ENCODE data around the gene GRAMD4.
"Not testable (repeated sequence)": the region's sequence is repeated elsewhere in the genome, so short reads cannot be mapped to it uniquely, and the experiment has no call there.

GRAMD4 gene

DNA sequence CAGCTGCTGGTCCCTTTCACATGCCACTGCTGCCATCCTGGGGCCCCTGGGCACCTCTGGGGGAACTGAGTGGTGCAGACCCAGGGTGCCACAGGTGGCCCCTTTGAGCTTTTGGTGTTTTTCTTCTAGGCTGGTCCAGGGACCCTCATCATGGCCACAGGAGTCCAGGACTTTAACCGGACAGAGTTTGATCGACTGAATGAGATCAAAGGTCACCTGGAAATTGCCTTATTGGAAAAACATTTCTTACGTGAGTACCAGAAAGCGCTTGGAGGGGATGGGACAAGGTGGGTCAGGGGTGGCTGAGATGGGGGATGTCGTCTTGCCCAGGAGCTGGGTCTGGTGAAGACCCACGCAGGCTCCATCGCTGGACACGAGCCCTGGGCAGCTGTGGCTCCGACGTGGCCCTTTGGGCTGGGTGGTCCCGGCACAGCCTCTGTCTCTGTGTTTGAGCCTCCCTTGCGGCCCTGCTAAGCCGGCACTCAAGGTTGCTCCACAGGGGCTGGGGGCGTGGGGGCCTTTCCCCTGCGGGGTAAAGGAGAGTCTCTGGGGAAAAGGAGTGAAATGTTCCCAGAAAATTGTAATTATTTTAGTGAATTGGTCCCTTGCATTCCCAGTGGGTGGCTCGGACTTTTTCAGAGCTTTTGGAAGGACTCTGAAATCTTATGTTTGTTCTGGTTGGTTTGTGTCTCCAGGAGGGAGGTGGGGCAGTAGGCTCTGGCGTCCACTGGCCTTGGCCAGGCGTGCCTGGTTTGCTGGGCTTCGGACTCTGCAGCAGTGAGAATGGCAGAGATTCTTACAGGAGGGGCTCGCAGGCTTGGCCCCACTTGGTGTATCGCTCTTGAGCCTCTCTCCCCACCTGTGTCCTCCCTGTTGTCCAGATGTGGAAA lies 17.8 kb downstream of the GRAMD4 start:
- DNase-seq (ENCODE audit: low spot score) = no peak

DNA sequence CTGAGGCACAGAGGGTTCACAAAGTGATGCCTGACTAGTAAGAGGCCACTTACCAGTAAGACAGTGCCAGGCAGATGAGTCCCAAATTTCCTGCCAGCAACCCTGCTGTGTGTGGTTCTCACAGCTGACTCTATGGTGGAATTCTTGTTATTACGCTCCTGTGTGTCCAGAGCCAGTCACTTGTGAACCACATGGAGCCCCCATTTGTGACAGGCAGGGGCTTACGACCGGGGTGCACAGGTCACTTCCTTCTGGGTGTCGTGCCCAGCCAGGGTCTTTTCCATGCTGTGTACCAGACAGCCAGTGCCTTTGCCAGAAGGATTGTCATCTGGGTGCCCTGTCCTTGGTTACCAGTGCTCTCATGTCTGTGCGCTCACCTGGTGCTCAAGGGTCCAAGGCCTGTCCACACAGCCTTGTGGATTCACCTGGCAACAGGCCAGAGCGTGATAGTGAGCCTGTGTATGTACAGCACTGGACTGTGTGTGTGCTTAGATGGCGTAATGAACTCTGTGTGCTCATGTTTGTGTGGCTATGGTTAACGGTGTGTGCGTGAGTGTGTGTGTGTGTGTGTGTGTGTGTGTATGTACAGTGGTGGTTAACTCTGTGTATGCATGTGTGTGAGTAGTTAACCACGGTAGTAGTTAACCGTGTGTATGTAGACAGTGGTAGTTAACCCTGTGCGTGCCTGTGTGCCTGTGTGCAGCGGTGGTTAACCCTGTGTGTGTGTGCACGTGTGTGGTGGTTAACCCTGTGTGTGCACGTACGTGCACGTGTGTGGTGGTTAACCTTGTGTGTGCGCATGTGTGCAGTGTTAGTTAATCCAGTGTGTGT lies 18.6 kb downstream of the GRAMD4 start:
- DNase-seq (ENCODE audit: low spot score) = no peak

DNA sequence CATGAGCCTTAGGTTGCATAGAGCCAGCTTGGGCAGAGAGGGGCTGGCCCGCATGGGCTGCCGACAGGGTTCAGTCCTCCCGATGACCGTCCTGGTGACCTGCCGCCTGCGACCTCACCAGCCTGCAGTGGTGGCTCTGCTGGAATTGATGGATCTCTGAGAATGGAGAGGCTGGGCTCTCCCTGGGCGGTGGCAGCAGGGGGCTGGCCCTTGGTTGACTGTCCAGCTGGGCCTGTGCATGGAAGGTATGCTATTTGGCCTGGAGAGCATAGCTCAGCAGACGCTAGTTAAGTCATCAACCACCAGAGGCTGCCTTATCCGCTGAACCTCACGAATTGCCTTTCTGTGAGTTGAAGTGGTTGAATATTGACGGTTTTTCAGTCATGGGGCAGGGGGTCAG lies 19.7 kb downstream of the GRAMD4 start:
- DNase-seq (ENCODE audit: low spot score) = no peak

DNA sequence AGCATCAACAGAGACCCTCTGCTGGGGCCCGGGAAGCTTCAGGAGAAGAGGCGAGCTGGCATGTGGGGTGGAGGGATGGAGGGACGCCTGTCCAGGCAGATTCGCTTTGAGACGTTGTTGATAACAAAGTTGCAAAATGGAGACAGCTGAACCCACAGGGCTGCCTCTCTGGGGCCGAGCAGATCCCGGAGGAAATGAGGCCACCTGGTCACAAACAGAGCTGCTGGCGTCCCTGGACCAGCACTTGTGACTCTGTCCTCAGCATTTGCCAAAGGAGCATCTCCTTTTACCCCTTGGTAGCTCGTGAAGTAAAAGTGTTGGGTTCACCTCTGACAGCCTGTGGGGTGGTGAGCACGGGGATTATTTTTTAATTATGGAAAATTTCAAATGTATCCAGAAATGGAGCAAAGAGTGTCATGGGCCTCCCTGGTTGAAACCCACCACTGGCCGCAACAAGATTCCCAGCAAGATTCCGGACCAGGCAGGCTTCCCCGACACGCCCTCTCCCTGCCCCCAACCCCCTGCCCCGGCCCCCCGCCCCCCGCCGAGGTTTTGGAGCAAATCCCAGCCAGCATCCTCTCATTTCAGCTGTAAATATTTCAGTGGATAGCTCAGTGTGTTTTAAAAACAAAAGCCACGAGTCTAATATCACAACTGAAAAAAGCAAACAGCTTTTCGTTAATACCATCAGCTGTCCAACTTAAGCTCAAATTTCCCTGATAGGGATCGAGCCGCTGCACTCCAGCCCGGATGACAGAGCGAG lies 20.3 kb downstream of the GRAMD4 start:
- DNase-seq (ENCODE audit: low spot score) = no peak

DNA sequence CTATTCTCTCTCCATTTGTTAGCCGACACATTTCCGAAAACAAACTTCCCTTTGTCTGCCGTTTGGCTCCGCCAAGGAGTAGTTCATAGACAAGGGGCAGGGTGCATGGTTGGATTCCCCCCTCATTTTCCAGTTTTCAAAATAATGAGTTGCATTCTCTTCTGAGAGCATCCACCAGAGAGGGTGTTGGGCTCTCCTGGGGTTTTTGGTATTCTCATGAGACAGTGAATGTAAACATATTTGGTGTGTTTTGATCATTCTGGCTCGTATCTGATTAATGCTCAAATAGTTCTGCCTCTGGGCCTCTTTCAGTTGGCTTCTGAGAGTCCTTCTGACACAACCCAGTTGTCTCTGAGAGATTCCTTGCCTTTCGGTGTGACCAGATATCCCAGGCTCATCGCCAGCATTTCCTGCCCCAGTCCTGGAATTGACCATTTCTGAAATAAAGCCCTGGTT lies 21.7 kb downstream of the GRAMD4 start:
- DNase-seq (ENCODE audit: low spot score) = peak; percentile 98

DNA sequence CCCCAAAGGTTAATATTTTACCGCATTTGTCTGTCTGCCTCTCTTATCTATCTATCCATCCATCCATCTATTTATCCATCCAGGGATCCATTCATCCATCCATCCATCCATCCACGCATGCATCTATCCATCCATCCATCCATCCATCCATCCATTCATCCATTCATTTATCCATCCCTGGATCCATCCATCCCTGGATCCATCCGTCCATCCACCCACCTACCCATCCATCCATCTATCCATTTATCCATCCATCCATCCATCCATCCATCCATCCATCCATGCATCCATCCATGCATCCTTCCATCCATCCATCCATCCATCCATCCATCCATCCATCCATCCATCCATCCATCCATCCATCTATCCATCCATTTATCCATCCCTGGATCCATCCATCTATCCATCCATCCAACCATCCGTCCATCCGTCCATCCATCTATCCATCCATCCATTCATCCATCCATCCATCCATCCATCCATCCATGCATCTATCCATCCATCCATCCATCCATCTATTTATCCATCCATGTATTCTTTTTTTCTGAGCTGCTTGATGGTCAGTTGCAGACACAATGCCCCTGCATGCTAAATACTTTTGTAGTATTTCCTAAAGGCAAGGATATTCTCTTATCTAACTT lies 22.8 kb downstream of the GRAMD4 start:
- DNase-seq (ENCODE audit: low spot score) = not testable (repeated sequence)

DNA sequence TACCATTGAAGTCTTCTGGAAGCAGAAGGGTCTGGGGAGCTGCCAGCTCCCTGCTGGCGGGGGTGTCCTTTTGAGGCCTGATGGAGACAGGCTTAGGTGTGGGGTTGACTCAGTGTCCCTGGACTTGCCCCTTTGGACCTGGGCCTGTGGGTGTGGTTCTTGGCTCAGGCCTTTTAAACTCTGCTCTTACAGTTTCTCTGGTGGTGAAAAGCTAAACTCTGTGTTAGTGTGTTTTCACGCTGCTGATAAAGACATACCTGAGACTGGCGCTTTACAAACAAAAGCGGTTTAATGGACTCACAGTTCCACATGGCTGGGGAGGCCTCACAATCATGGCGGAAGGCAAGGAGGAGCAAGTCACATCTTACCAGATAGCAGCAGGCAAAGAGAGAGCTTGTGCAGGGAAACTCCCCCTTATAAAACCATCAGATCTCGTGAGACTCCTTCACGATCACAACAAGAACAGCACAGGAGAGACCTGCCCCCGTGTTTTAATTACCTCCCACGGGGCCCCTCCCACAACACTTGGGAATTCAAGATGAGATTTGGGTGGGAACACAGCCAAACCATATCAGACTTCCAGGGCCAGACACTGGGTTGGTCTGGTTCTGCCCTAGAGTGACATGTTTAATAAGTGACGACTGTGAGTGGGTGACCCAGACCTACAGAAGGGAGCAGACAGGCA lies 26.5 kb downstream of the GRAMD4 start:
- DNase-seq (ENCODE audit: low spot score) = no peak

DNA sequence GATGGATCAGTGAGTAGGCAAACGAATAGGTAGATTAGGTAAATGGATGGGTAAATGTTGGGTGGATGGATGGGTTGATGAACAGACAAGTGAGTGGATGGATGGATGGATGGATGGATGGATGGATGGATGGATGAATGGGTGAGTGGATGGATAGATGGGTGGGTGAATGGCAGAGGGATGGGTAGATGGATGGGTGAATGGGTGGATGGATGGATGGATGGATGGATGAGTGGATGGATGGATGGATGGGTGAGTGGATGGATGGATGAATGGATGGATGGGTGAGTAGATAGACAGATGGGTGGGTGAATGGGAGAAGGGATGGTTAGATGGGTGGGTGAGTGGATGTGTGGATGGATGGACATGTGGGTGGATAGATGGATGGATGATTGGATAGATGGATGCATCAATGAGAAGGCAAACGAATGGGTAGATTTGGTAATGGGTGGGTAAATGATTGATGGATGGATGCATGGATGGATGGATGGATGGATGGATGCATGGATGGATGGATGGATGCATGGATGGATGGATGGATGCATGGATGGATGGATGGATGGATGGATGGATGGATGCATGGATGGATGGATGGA lies 28.1 kb downstream of the GRAMD4 start:
- DNase-seq (ENCODE audit: low spot score) = not testable (repeated sequence)

DNA sequence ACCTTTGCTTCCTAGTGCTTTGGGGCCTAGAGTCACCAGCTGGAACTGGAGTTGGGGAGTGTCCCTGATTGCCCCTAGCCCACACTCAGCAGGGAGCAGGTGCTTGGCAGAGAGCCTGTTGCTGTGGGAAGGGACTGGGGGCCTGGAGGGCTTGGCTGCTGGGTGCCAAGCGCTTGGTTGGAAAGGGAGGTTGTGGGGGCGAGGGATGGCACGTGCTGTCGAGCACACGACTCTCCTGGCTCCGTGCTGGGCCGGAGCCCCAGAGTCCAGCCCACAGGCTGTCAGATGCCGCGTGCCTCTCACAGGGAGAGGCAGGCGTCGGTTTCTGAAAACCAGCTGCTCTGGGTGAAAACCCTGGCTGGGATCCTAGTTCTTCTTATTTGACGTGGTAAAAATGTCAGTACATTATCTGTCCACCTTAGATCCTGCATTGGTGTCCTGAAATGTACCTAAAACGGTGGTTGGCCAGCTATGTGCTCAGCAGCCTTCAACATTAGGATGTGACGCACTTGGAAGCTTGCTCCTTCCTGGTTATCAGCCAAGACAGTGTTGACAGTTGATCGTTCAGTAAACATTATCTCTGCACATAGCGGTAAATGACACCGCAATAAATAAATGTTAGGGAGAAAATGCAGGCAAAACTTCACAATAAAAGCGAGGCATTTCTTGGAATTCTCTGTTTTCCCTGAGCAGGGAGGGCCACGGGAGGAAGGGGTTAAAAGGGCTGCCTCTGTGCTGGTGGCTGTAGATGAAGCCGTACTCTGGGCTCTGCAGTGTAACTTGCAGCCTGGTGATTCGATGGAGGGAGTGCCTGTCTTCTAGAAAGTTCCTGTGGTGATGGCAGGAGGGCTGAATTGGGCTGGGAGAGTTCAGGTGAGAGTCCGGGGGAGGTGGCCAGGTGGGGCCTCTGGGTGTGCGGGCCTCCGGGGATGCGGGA lies 29.2 kb downstream of the GRAMD4 start:
- no peak for DNase-seq (ENCODE audit: low spot score)

DNA sequence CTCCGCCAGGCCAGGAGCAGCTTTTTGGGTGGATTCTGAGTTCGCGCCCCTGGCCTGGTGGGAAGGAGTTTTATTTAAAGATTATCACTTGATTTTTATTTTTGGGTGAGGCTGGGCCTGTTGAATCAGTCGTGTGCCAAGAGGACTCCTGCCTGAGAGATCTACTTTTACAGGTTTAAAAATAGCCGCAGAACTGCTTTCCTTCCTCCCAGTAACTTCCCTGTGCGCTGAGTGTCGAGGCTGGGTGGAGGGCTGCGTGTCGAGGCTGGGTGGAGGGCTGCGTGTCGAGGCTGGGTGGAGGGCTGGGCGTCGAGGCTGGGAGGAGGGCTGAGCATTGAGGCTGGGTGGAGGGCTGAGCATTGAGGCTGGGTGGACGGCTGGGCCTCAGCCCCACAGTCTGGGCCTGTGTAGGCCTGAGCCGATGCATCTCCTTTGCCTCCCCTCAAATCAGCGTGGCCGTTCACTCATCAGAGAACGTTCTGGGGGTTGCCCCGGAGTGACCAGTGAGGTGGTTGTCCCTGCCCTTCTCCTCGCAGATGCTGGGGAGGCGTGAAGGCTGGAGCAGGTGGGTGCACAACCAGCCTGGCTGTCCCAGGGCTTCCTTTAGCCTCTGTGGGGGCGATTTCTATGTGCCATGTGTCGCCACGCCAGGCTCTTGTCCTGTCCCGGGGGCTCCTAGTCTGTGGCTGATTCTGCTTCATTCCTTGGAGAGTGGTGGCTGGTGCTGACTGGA lies 30.1 kb downstream of the GRAMD4 start:
- no peak for DNase-seq (ENCODE audit: low spot score)

DNA sequence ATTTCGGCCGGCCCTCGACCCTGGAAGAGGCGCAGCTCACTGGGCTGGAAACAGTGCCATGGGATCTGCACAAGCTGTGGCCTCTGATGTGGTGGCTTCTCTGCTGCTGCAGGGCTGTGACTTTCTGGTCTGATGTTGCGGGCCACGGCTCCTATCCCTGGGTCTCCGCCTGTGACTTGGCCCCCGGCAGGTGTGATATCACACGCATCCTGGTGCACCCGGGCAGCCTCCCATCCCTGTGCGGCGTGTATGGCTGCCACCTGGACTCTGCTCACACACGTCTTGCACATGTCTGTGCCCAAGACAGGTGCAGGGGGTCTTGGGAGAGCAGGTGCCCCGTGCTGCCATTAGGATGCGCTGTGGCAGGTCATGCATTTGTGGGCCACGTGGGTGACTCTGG lies 31.1 kb downstream of the GRAMD4 start:
- DNase-seq (ENCODE audit: low spot score) = no peak

DNA sequence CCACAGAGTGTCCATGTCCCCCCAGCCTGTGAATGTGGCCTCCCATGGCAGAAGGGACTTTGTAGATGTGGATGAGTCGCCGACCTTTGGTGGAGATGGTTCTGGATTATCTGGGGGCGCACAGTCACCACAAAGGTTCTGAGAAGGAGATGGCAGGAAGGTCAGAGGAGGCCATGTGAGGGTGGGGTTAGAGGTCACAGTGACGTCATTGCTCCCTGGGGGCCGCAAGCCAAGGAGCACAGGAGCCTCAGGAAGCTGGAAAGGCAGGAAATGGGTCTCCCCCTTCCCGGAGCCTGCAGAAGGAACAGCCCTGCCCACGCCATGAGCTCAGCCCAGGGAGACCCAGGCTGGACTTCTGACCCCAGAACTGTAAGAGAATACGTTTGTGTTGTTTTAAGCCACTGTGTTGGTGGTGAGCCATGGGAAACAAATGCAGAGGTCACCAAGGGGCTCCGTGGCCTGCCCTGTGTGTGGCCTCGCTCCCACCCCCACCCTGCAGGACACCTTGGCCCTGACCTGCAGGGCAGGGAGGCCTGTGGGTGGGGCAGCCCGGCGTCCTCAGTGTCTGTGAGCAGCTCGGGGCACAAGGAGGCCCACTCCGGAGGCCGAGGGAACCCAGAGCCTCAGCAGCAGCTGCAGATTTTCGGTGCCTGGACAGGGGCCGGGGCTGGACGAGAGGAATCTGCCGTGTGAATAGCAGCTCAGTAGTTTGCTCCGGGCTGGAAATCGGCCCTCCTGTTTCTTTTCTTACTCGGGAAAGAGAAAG lies 32.1 kb downstream of the GRAMD4 start:
- DNase-seq (ENCODE audit: low spot score) = no peak

DNA sequence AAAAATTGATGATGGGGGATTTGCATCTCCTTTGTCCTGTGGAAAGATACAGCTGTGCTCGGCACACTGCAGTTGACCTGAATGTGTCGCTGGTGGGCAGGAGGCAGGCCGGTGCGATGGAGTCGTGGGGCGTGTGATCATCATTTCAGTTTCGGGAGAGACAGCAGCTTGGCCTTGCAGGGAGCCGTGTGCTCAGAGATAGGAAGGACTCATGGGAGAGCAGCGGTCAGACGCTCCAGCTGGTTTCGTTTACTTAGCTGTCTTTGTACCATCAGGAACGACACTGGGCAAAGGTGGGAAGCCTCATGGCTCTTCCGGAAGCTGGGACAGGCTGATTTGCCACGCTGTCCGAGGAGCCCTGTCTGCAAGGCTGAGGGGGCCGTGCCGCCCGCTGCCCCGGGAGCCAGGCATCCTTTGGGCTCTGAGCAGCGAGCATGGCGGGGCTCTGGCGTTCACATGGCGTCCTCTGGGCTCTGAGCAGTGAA lies 32.7 kb downstream of the GRAMD4 start:
- DNase-seq (ENCODE audit: low spot score) = no peak

DNA sequence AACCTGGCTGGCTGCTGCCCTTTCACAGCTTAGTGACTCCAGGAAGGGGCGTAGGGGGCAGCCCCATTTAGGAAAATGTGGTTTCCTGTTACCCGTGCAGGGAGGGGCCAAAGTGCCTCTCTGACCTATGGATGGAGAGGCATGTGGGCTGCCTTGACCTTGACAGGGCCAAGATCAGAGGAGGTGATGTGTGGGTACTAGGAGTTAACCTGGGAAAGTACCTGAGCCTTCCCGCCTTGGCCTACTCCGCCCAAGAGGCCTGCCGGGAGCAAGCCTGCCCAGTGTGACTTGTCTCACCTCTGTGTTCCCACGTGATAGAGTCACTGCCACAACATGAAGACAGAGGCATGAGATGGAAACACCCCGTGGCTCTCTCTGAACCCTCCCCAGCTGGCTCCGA lies 33.4 kb downstream of the GRAMD4 start:
- no peak for DNase-seq (ENCODE audit: low spot score)

DNA sequence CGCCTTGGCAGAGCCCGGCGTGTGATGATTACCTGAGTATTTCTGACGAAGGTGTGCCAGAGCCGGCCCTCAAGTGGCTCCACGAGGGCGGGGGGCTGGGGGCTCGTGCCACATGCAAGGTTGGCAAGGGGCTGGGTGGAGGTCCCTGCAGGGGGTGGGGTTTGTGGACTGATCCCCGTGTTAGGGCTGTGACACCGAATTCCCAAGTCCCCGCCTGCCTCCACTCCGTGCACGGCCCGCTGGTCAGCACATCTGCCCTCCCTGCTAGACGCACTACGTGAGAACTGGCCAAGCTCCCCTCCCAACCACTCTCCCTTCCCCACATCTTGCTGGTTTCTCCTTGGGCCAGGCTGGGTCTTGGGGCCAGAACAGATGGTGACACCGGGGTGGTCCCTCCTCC lies 34.2 kb downstream of the GRAMD4 start:
- DNase-seq (ENCODE audit: low spot score) = no peak

DNA sequence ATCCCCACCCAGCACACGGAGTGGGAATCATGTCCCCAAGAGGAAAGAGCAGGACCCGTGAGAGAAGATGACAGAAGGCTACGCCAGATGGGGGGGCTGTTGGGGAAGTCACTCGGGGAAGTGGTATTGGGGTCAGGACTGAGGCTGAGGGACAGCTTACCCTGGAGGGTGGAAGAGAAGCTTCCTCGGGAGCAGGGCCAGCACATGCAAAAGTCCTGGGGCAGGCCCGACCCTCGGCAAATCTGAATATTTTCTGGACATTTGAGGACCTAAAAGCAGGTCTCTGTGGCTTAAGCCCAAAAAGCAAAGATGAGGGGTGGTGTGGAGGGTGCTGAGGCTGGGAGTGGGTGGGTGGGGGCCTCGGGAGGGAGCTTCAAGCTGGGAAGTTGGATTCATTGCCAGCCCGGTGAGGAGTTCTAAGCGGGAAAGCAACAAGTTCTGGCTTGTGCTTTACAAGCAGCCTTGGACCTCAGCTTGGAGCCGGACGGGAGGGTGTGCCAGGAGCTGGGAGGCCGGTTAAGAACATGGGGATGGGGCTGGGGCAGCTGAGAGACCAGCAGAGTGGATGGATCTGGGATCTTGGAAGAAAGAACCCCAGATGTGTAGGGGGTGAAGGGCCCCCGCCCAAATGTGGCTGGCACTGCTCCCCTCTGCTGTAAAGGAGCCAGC lies 34.9 kb downstream of the GRAMD4 start:
- no peak for DNase-seq (ENCODE audit: low spot score)

DNA sequence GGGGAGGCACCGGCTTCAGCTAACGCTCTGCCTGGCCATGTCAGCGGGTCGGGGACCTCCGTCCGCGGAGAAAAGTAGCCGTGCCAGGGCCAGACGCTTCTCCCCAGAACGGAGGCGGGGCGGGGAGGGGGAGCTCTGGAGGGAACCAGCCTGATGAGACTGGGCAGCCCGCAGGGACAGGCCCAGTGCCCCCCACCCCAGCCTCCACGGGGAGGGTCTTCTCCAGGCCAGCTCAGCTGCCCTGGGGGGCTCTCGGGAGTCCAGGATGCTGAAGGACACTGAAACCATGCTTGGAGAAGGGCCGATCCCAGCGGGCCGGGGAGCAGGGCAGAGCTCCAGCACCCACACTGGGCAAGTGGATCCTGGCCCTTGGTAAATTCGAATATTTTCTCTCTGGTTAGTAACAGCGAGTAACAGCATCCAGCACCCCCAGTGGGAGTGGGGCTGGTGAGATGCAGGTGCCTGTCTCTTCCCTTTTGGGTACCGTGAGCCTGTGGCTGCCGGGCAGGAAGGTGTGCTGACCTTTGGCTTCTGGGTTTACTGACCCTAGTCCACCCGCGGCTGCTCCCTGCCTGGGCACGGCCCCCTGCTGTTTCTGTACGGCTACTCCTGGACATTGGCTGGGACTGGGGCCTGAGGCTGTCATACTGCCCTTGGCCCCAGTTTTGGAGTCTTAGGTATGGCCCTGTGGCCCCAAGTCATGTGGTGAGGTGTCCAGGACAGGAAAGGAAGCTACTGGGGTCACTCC lies 35.8 kb downstream of the GRAMD4 start:
- DNase-seq (ENCODE audit: low spot score) = no peak

Measured in COLO829 (cell line).